Astrocyte (in vitro differentiated cells and primary cell): ENCODE results near the gene CRYAA. TPM values are rescaled to one million over a fixed set of nuclear protein-coding genes. Genes with fewer than 3 reads are reported as not detected.
"Not testable (repeated sequence)": the region's sequence is repeated elsewhere in the genome, so short reads cannot be mapped to it uniquely, and the experiment has no call there.

Experiments used
- DNase-seq: peaks from one replicate; pipeline ENCODE4 v3.0.0-alpha.2; 2010; ENCODE audit warnings: low read depth
- FAIRE-seq: peaks from 2 replicates; lab custom pipeline; 2011; peaks lifted over from hg19 to GRCh38; lab: Jason Lieb, UNC
- H2AFZ ChIP-seq: 2 replicates; pipeline ENCODE4 v1.6.0; 2012; ENCODE audit warnings: low read depth, low read length, inconsistent platforms
- H3K27ac ChIP-seq: 2 replicates; pipeline ENCODE4 v1.5.1; 2011; ENCODE audit warnings: low read depth, low read length, inconsistent platforms
- H3K27me3 ChIP-seq: 2 replicates; pipeline ENCODE4 v1.6.0; 2011; ENCODE audit warnings: low read length, inconsistent platforms; ENCODE audit not compliant: insufficient read depth
- H3K36me3 ChIP-seq: 2 replicates; pipeline ENCODE4 v1.5.1; 2011; ENCODE audit warnings: low read length, inconsistent platforms; ENCODE audit not compliant: insufficient read depth
- H3K4me1 ChIP-seq: 2 replicates; pipeline ENCODE4 v1.5.1; 2011; ENCODE audit warnings: low read length, inconsistent platforms; ENCODE audit not compliant: insufficient read depth
- H3K4me2 ChIP-seq: 2 replicates; pipeline ENCODE4 v1.6.0; 2012; ENCODE audit warnings: low read length, inconsistent platforms
- H3K4me3 ChIP-seq: 2 replicates; pipeline ENCODE4 v1.5.1; 2011; ENCODE audit warnings: low read depth, mild to moderate bottlenecking, low read length, inconsistent platforms; ENCODE audit not compliant: insufficient read depth
- H3K79me2 ChIP-seq: 2 replicates; pipeline ENCODE4 v1.6.0; 2012; ENCODE audit warnings: mild to moderate bottlenecking, low read length, inconsistent platforms; ENCODE audit not compliant: insufficient read depth
- H3K9ac ChIP-seq: 2 replicates; pipeline ENCODE4 v1.6.0; 2012; ENCODE audit warnings: mild to moderate bottlenecking, low read length, inconsistent platforms
- H3K9me3 ChIP-seq: 2 replicates; pipeline ENCODE4 v1.5.1; 2012; ENCODE audit warnings: low read depth, mild to moderate bottlenecking, low read length, inconsistent platforms; ENCODE audit not compliant: insufficient read depth
- H4K20me1 ChIP-seq: 2 replicates; pipeline ENCODE4 v1.6.0; 2012; ENCODE audit warnings: low read length, inconsistent platforms; ENCODE audit not compliant: insufficient read depth
- H3K27ac Mint-ChIP-seq: one replicate; pipeline ENCODE4 v1.8.0; 2021; ENCODE audit warnings: mild to moderate bottlenecking, mixed read lengths; ENCODE audit not compliant: unreplicated experiment
- H3K27me3 Mint-ChIP-seq: one replicate; pipeline ENCODE4 v1.8.0; 2021; ENCODE audit warnings: low read depth, mixed read lengths; ENCODE audit not compliant: unreplicated experiment
- H3K36me3 Mint-ChIP-seq: one replicate; pipeline ENCODE4 v1.8.0; 2021; ENCODE audit warnings: low read depth, mixed read lengths; ENCODE audit not compliant: unreplicated experiment
- H3K4me1 Mint-ChIP-seq: one replicate; pipeline ENCODE4 v1.8.0; 2021; ENCODE audit warnings: low read depth, mixed read lengths; ENCODE audit not compliant: unreplicated experiment
- H3K4me3 Mint-ChIP-seq: one replicate; pipeline ENCODE4 v1.8.0; 2021; ENCODE audit warnings: mild to moderate bottlenecking, moderate library complexity, mixed read lengths; ENCODE audit not compliant: unreplicated experiment
- H3K9me3 Mint-ChIP-seq: one replicate; pipeline ENCODE4 v1.8.0; 2021; ENCODE audit warnings: mild to moderate bottlenecking, mixed read lengths; ENCODE audit not compliant: unreplicated experiment
- CTCF ChIP-seq: IDR thresholded peaks from 2 replicates; pipeline ENCODE4 v1.5.1; 2011; ENCODE audit warnings: low read depth, mild to moderate bottlenecking, inconsistent platforms, low read length, moderate library complexity; ENCODE audit not compliant: insufficient read depth
- EZH2 ChIP-seq: IDR thresholded peaks from 2 replicates; pipeline ENCODE4 v1.6.1; 2012; ENCODE audit warnings: mild to moderate bottlenecking, low read length, inconsistent platforms; ENCODE audit not compliant: insufficient read depth
- total RNA-seq: library from RNA; stranded (reverse); gene quantifications from 2 replicates; pipeline ENCODE4 v1.2.1, GENCODE V29; 2021

CRYAA gene
- total RNA-seq, 1 donor from 2014 or later: not detected

GRCh38 chr21:43181033-43181432, 12.2 kb downstream of the CRYAA start:
- not testable (repeated sequence) for H3K9me3 ChIP-seq, H3K36me3 ChIP-seq, H3K27ac ChIP-seq, H3K4me2 ChIP-seq, FAIRE-seq, H3K27me3 ChIP-seq, H3K79me2 ChIP-seq, H3K4me1 Mint-ChIP-seq, H3K36me3 Mint-ChIP-seq, H4K20me1 ChIP-seq, H3K4me1 ChIP-seq, H3K27ac Mint-ChIP-seq, H3K27me3 Mint-ChIP-seq, H3K4me3 Mint-ChIP-seq, H2AFZ ChIP-seq, H3K9ac ChIP-seq, DNase-seq, H3K9me3 Mint-ChIP-seq, H3K4me3 ChIP-seq

GRCh38 chr21:43187268-43187667, 18.5 kb downstream of the CRYAA start:
- not testable (repeated sequence) for H3K9me3 ChIP-seq, H3K9me3 Mint-ChIP-seq, H3K4me1 Mint-ChIP-seq, H3K36me3 ChIP-seq, H3K4me1 ChIP-seq, FAIRE-seq, H4K20me1 ChIP-seq, H3K36me3 Mint-ChIP-seq, H3K27ac Mint-ChIP-seq, DNase-seq, H3K4me3 ChIP-seq, H3K9ac ChIP-seq, H3K79me2 ChIP-seq, H3K4me3 Mint-ChIP-seq, H3K27ac ChIP-seq, H2AFZ ChIP-seq, H3K4me2 ChIP-seq
- H3K27me3 Mint-ChIP-seq: peaks cover 15% of the 10 kb centered on the region
- H3K27me3 ChIP-seq: peaks cover 14% of the 10 kb centered on the region

- no peak for DNase-seq
- Histone ChIP-seq H3K27ac (no peak overlapping the region), H3K9ac (no peak overlapping the region), H4K20me1 (no peaks in the 10 kb centered on the region), H3K9me3 (no peaks in the 10 kb centered on the region), H3K27me3 (peaks cover 14% of the 10 kb centered on the region), H3K4me1 (peaks cover 4% of the 10 kb centered on the region), H3K4me2 (no peak overlapping the region), H3K79me2 (no peaks in the 10 kb centered on the region), H3K36me3 (no peaks in the 10 kb centered on the region), H3K4me3 (no peak overlapping the region), H2AFZ (no peak overlapping the region)
- FAIRE-seq: no peak
- H3K9me3 Mint-ChIP-seq: peaks cover 6% of the 10 kb centered on the region
- peaks cover 7% of the 10 kb centered on the region for H3K4me1 Mint-ChIP-seq
- TF ChIP-seq EZH2: no peak
- TF ChIP-seq CTCF: no peak
- no peak overlapping the region for H3K4me3 Mint-ChIP-seq
- H3K27me3 Mint-ChIP-seq: peaks cover 19% of the 10 kb centered on the region
- no peaks in the 10 kb centered on the region for H3K36me3 Mint-ChIP-seq
- H3K27ac Mint-ChIP-seq: no peak overlapping the region
Measured at GRCh38 chr21:43187715-43188114, 18.9 kb downstream of the CRYAA start.

- Histone ChIP-seq H3K27ac (no peak overlapping the region), H3K4me3 (no peak overlapping the region), H2AFZ (no peak overlapping the region), H3K9me3 (no peaks in the 10 kb centered on the region), H3K79me2 (no peaks in the 10 kb centered on the region), H3K9ac (no peak overlapping the region), H3K4me2 (no peak overlapping the region), H3K27me3 (peaks cover 14% of the 10 kb centered on the region), H4K20me1 (no peaks in the 10 kb centered on the region), H3K4me1 (peaks cover 4% of the 10 kb centered on the region), H3K36me3 (no peaks in the 10 kb centered on the region)
- H3K27me3 Mint-ChIP-seq: peaks cover 20% of the 10 kb centered on the region
- peaks cover 6% of the 10 kb centered on the region for H3K9me3 Mint-ChIP-seq
- DNase-seq (no peak), FAIRE-seq (no peak)
- H3K4me1 Mint-ChIP-seq: peaks cover 10% of the 10 kb centered on the region
- TF ChIP-seq CTCF: no peak
- no peak for TF ChIP-seq EZH2
- H3K27ac Mint-ChIP-seq: no peak overlapping the region
- H3K36me3 Mint-ChIP-seq: no peaks in the 10 kb centered on the region
- no peak overlapping the region for H3K4me3 Mint-ChIP-seq
Measured at GRCh38 chr21:43188181-43188580, 19.4 kb downstream of the CRYAA start.
